Adipocyte (in vitro differentiated cells): Measurements from ENCODE around the gene ADAR.

Experiments
- DNase-seq: peaks from one replicate; pipeline ENCODE4 v3.0.0-alpha.2; 2015; ENCODE audit warnings: low read depth
- H3K27me3 ChIP-seq: replicated peaks from 2 replicates; pipeline ENCODE4 v1.7.0; 2013; ENCODE audit warnings: mild to moderate bottlenecking, low read length, moderate library complexity; ENCODE audit not compliant: control insufficient read depth, insufficient read depth
- H3K36me3 ChIP-seq: 2 replicates; pipeline ENCODE4 v1.7.0; 2013; ENCODE audit warnings: low read length, mild to moderate bottlenecking, moderate library complexity; ENCODE audit not compliant: control insufficient read depth, insufficient read depth, severe bottlenecking
- H3K4me1 ChIP-seq: 2 replicates; pipeline ENCODE4 v1.7.0; 2013; ENCODE audit warnings: mild to moderate bottlenecking, low read length, moderate library complexity; ENCODE audit not compliant: control insufficient read depth, insufficient read depth
- H3K4me3 ChIP-seq: 2 replicates; pipeline ENCODE4 v1.7.0; 2013; ENCODE audit warnings: mild to moderate bottlenecking, low read length, moderate library complexity
- H3K9ac ChIP-seq: 2 replicates; pipeline ENCODE4 v1.7.0; 2013; ENCODE audit warnings: mild to moderate bottlenecking, low read length, moderate library complexity
- H3K9me3 ChIP-seq: 2 replicates; pipeline ENCODE4 v1.7.0; 2013; ENCODE audit warnings: mild to moderate bottlenecking, low read length, moderate library complexity; ENCODE audit not compliant: control insufficient read depth

The ADAR gene

DNA sequence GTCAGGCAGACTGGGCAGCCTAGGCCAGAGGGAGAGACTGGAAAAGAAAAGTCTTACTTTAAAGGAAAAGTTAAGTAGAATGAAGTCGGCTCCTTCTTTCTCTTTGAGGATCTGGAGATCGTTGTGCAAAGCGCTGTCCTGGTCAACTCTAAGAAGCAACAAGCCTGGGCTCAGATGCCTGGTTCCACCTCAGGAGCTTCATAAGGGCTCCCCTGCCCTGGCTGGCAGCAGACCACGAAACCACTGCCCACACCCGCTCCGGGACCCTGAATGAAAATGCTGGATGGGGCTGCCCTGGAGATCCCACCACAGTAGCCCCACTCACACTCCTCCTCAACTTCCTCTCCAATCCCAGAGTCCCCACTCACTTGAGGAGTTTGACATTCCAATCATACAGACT is 56.0 kb downstream of the ADAR start:
- Histone ChIP-seq H3K4me1 (peaks cover 30% of the 10 kb centered on the region), H3K9me3 (no peaks in the 10 kb centered on the region), H3K36me3 (peaks cover 70% of the 10 kb centered on the region), H3K27me3 (no peaks in the 10 kb centered on the region), H3K9ac (no peak overlapping the region), H3K4me3 (no peak overlapping the region)
- no peak for DNase-seq

DNA sequence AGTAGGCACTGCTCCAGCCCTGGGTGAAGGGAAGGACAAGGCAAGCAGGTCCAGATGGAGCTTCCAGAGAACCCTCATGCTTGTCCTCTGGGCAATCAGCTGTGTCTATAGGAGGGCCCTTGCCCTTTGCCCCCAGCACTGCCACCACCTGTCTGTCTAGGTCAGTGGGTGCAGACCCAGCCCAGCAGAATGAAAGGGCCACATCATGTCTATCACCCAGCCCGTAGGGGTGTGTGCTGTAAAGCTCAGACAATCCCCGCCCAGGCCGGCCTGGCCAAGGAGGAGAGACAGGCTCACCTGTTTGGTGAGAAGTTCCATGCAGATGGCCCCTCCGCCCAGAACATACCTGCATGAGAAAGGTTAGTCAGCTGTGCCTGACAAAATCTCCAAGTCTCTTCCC is 56.5 kb downstream of the ADAR start:
- peaks cover 25% of the 10 kb centered on the region for H3K4me1 ChIP-seq
- H3K36me3 ChIP-seq = peaks cover 70% of the 10 kb centered on the region
- H3K27me3 ChIP-seq = no peaks in the 10 kb centered on the region
- H3K9me3 ChIP-seq = no peaks in the 10 kb centered on the region
- no peak for DNase-seq
- H3K4me3 ChIP-seq = no peak overlapping the region
- H3K9ac ChIP-seq = no peak overlapping the region

DNA sequence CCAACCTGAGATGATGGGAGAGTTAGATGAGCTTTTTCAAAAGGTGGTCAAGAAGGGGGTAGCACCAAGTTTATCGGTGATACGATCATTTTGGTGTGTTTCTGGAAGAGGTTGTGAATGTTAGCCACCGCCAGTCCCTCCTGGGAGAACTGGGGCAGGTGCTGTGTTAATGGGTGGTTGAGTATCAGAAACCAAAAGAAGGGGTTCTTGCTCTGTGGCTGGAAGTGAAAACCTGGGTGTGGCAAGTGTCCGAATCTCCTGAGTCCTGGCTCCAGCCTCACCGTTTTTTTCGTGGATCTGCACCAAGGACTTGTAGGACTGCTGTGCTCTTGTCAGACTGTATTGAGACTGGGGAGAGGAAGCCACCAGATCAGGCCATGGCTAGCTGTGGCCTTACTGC is 57.3 kb downstream of the ADAR start:
- no peak for DNase-seq
- Histone ChIP-seq H3K27me3 (no peaks in the 10 kb centered on the region), H3K4me3 (no peak overlapping the region), H3K4me1 (peaks cover 17% of the 10 kb centered on the region), H3K9me3 (no peaks in the 10 kb centered on the region), H3K36me3 (peaks cover 68% of the 10 kb centered on the region), H3K9ac (no peak overlapping the region)

DNA sequence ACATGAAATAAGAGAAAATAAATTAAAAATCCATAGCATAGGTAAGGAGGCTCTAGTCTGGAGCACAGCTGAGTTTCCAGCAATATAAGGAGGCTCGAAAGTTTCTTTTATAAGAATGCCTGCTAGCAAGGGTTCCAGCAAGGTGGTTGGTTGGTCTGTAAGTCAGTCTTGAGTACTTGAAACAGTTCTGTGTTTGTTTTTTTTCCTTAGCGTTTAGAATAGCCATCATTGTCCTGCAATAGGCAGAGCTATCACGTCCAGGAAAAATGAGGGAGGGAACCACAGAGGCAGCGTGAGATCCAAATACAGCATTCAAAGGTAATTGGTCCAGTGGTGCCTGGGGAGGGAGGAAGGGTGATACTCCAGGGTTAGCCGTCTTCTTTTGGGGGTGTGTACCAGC is 57.9 kb downstream of the ADAR start:
- Histone ChIP-seq H3K9me3 (no peaks in the 10 kb centered on the region), H3K4me3 (no peak overlapping the region), H3K4me1 (peaks cover 17% of the 10 kb centered on the region), H3K36me3 (peaks cover 62% of the 10 kb centered on the region), H3K27me3 (peaks cover 2% of the 10 kb centered on the region), H3K9ac (no peak overlapping the region)
- no peak for DNase-seq

- peaks cover 17% of the 10 kb centered on the region for H3K4me1 ChIP-seq
- no peak for DNase-seq
- H3K9ac ChIP-seq = no peak overlapping the region
- H3K4me3 ChIP-seq = no peak overlapping the region
- peaks cover 10% of the 10 kb centered on the region for H3K27me3 ChIP-seq
- no peaks in the 10 kb centered on the region for H3K9me3 ChIP-seq
- peaks cover 54% of the 10 kb centered on the region for H3K36me3 ChIP-seq
Observed at GRCh38 chr1:154549202-154549770, 58.7 kb downstream of the ADAR start.

DNA sequence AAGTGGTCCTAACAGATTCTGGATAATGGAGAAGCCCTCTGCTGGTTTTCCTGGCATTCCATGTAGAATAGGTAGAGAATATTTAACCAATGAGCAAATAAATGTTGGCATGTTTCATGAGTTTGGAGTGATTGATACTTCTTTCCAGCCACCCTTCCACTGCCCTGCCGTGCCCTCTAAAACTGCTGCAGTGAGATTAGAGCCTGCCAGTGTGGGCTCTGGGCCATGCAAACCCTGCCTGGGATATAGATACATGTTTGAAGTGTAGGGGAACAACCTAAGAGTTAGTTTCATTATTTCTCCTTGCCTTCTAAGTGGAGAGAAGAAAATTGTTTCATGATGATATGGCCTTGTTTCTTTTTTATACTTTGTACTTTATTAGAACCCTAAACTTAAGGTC is 60.0 kb downstream of the ADAR start:
- Histone ChIP-seq H3K4me3 (no peak overlapping the region), H3K27me3 (peaks cover 22% of the 10 kb centered on the region), H3K9me3 (no peaks in the 10 kb centered on the region), H3K36me3 (peaks cover 42% of the 10 kb centered on the region), H3K9ac (no peak overlapping the region), H3K4me1 (peaks cover 11% of the 10 kb centered on the region)
- no peak for DNase-seq

DNA sequence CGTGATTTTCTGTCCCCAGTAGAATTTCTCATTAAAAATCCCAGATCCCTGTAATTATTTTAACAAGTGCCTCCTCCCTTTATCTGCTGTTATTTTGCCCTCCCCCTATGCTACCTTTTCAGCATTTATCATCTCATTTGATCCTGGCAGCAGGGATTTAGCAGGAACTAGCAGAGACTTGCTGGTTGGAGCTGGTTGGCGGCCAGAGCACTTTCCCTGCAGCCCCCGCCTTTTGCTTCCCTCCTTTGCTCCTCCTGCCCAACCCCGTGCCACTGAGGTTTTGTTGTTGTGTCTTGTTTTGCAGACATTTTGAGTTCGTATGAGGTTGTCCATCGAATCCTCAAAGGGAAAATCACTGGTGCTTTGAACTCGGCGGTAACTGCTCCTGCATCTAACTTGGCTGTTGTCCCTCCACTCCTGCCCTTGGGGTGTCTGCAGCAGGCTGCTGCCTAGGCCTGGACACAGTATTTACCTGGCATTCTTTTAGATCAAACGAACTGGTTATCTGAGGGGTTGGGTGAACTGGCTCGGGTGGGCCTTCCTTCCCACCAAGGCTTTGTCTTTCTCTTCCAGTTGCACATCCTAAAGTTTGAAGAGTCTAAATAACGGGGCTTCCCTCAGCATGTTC is 60.8 kb downstream of the ADAR start:
- H3K4me1 ChIP-seq = peaks cover 11% of the 10 kb centered on the region
- H3K9ac ChIP-seq = no peak overlapping the region
- no peaks in the 10 kb centered on the region for H3K9me3 ChIP-seq
- DNase-seq = no peak
- no peak overlapping the region for H3K4me3 ChIP-seq
- H3K27me3 ChIP-seq = peaks cover 27% of the 10 kb centered on the region
- H3K36me3 ChIP-seq = peaks cover 34% of the 10 kb centered on the region

- Histone ChIP-seq H3K4me1 (peaks cover 11% of the 10 kb centered on the region), H3K9ac (no peak overlapping the region), H3K36me3 (peaks cover 26% of the 10 kb centered on the region), H3K4me3 (no peak overlapping the region), H3K27me3 (peaks cover 32% of the 10 kb centered on the region), H3K9me3 (no peaks in the 10 kb centered on the region)
- peak; percentile 69 for DNase-seq
Observed at GRCh38 chr1:154546264-154547063, 61.5 kb downstream of the ADAR start.

DNA sequence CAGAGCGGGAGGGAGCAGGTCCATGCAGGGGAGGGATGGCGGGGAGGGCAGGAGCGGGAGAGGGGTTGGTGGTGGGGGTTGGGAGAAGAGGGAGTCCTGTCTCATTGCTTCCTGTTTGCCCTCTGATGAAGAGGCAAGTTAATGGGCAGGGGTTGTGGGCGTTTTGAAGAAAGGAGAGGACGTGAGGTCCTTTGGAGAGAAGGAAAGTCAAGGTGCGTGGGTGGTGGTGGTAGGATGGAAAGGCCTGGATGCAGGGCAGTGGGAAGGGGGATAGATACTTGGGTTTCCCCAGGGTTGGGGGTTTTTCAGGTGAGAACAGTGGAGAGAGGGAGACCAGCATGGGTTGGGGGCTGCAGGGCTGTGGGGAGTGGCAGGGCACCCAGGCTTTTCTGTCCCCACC is 66.8 kb downstream of the ADAR start:
- no peak for DNase-seq
- Histone ChIP-seq H3K36me3 (no peaks in the 10 kb centered on the region), H3K9me3 (no peaks in the 10 kb centered on the region), H3K4me1 (no peaks in the 10 kb centered on the region), H3K27me3 (peaks cover 52% of the 10 kb centered on the region), H3K4me3 (no peak overlapping the region), H3K9ac (no peak overlapping the region)

- Histone ChIP-seq H3K4me1 (no peaks in the 10 kb centered on the region), H3K4me3 (no peak overlapping the region), H3K36me3 (no peaks in the 10 kb centered on the region), H3K9me3 (peaks cover 5% of the 10 kb centered on the region), H3K27me3 (peaks cover 52% of the 10 kb centered on the region), H3K9ac (no peak overlapping the region)
- no peak for DNase-seq
Observed at GRCh38 chr1:154539486-154540483, 68.2 kb downstream of the ADAR start.

- no peaks in the 10 kb centered on the region for H3K4me1 ChIP-seq
- peaks cover 5% of the 10 kb centered on the region for H3K9me3 ChIP-seq
- no peaks in the 10 kb centered on the region for H3K36me3 ChIP-seq
- H3K27me3 ChIP-seq = peaks cover 31% of the 10 kb centered on the region
- peak; percentile 34 for DNase-seq
- no peak overlapping the region for H3K9ac ChIP-seq
- no peak overlapping the region for H3K4me3 ChIP-seq
Observed at GRCh38 chr1:154536570-154536969, 71.4 kb downstream of the ADAR start.
